PC-9 (cell line): ENCODE results near the gene KRT80.

Experiments
- CTCF ChIP-seq: fragments of 200-600 bp; sonication (generic); conservative IDR thresholded peaks from 2 replicates; pipeline ENCODE4 v1.6.1; 2017; ENCODE audit warnings: mixed run types, antibody characterized with exemption, mild to moderate bottlenecking, moderate library complexity
- EZH2 ChIP-seq: fragments of 200-600 bp; sonication (generic); IDR thresholded peaks from 2 replicates; pipeline ENCODE4 v1.8.0; 2017; ENCODE audit warnings: antibody characterized with exemption, low read depth

GRCh38 chr12:52122904-52123303, 68.9 kb downstream of the KRT80 start:
- TF ChIP-seq CTCF (no peak), EZH2 (no peak)
